Common myeloid progenitor, CD34-positive (primary cell): ENCODE measurements around the gene VPS13D.

Experiments used
- CTCF ChIA-PET: fragments of 350-600 bp; sonication (Branson Sonifier 250); formaldehyde crosslinking; loops from one replicate; lab custom pipeline; 2021; ENCODE audit warnings: antibody characterized with exemption; lab: Charles Lee
- POLR2A ChIA-PET: fragments of 350-600 bp; sonication (Branson Sonifier 250); formaldehyde crosslinking; loops from one replicate; lab custom pipeline; 2021; ENCODE audit warnings: antibody characterized with exemption; lab: Charles Lee
- DNase-seq, 3 donors: peaks; one replicate each; pipeline versions ENCODE4 v3.0.0 to v3.0.0-alpha.2; 2013
- H3K27ac ChIP-seq, 2 experiments: 1 replicate in 1 of 2; 2 replicates in 1 of 2; pipeline ENCODE4 v1.7.0; 2013; ENCODE audit warnings: inconsistent platforms in 2 of 2, low read length in 2 of 2, mild to moderate bottlenecking in 2 of 2, low read depth in 1 of 2, moderate library complexity in 1 of 2; ENCODE audit not compliant: severe bottlenecking in 2 of 2, insufficient read depth in 1 of 2, poor library complexity in 1 of 2
- H3K27me3 ChIP-seq, 5 experiments: replicated peaks in 2 of 5; 1 replicate in 3 of 5; 2 replicates in 2 of 5; pipeline versions ENCODE4 v1.6.1 to v1.7.0; 2013; ENCODE audit warnings: low read length in 4 of 5, mild to moderate bottlenecking in 2 of 5, moderate library complexity in 2 of 5, inconsistent platforms in 1 of 5; ENCODE audit not compliant: insufficient read depth in 5 of 5, control insufficient read depth in 4 of 5
- H3K36me3 ChIP-seq, 4 experiments: 1 replicate in 2 of 4; 2 replicates in 2 of 4; pipeline versions ENCODE4 v1.6.1 to v1.7.0; 2013; ENCODE audit warnings: low read length in 3 of 4, control low read depth in 1 of 4, mild to moderate bottlenecking in 1 of 4; ENCODE audit not compliant: control insufficient read depth in 4 of 4, insufficient read depth in 4 of 4
- H3K4me1 ChIP-seq, 4 experiments: 1 replicate in 3 of 4; 2 replicates in 1 of 4; pipeline versions ENCODE4 v1.6.1 to v1.7.1; 2013; ENCODE audit warnings: low read length in 3 of 4, mild to moderate bottlenecking in 3 of 4, control low read depth in 1 of 4, inconsistent platforms in 1 of 4, moderate library complexity in 1 of 4; ENCODE audit not compliant: control insufficient read depth in 4 of 4, insufficient read depth in 4 of 4; ENCODE audit errors: control extremely low read depth in 1 of 4
- H3K4me3 ChIP-seq, 7 experiments: 1 replicate in 4 of 7; 2 replicates in 3 of 7; pipeline versions ENCODE4 v1.5.1 to v1.7.0; 2013; ENCODE audit warnings: mild to moderate bottlenecking in 7 of 7, low read length in 6 of 7, moderate library complexity in 6 of 7, inconsistent platforms in 2 of 7, low read depth in 2 of 7, control low read depth in 1 of 7; ENCODE audit not compliant: insufficient read depth in 4 of 7, control insufficient read depth in 1 of 7; ENCODE audit errors: extremely low read depth in 1 of 7
- H3K9me3 ChIP-seq, 5 experiments: 1 replicate in 4 of 5; 2 replicates in 1 of 5; pipeline versions ENCODE4 v1.6.1 to v1.7.1; 2013; ENCODE audit warnings: low read length in 4 of 5, mild to moderate bottlenecking in 2 of 5, inconsistent platforms in 1 of 5, low read depth in 1 of 5, moderate library complexity in 1 of 5; ENCODE audit not compliant: control insufficient read depth in 4 of 5, insufficient read depth in 2 of 5; ENCODE audit errors: control extremely low read depth in 1 of 5
- WGBS: methylation state at CpG from one replicate; pipeline ENCODE4 v1.1.5; 2013; ENCODE audit not compliant: insufficient coverage; 5-methylcytosine and 5-hydroxymethylcytosine counted together

VPS13D gene

DNA sequence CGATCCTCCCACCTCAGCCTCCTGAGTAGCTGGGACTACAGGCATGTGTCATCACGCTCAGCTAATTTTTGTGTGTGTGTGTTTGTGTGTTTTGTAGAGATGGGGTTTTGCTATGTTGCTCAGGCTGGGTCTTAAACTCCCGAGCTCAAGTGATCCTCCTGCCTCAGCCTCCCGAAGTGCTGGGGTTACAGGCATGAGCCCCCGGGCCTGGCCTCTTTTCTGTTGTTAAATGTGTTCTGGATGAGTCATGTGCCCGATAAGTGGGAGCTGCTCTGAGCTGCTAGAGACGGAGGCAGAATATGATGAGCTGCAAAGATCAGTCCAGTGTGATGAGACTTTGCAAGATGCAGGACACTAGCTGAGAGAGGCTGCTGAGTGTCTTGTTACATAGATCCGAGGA is 75.5 kb downstream of the VPS13D start:
- Histone ChIP-seq H3K4me3 (no peak overlapping the region), H3K4me1 (no peaks in the 10 kb centered on the region), H3K27me3 (no peaks in the 10 kb centered on the region), H3K27ac (no peak overlapping the region), H3K36me3 (peaks cover 30 to 65% (median 43%) of the 10 kb centered on the region in 4 experiments), H3K9me3 (peaks cover 0 to 3% (median 0%) of the 10 kb centered on the region in 5 experiments)
- 95% methylated on average over 4 of the region's 8 CpGs for WGBS
- no peak for DNase-seq
- CTCF ChIA-PET: interaction anchor here (1.1 kb wide), 1 partner anchor 354 kb away, joined by 4 read pairs; no protein-coding TSS in a partner anchor
- POLR2A ChIA-PET: no interaction called here

DNA sequence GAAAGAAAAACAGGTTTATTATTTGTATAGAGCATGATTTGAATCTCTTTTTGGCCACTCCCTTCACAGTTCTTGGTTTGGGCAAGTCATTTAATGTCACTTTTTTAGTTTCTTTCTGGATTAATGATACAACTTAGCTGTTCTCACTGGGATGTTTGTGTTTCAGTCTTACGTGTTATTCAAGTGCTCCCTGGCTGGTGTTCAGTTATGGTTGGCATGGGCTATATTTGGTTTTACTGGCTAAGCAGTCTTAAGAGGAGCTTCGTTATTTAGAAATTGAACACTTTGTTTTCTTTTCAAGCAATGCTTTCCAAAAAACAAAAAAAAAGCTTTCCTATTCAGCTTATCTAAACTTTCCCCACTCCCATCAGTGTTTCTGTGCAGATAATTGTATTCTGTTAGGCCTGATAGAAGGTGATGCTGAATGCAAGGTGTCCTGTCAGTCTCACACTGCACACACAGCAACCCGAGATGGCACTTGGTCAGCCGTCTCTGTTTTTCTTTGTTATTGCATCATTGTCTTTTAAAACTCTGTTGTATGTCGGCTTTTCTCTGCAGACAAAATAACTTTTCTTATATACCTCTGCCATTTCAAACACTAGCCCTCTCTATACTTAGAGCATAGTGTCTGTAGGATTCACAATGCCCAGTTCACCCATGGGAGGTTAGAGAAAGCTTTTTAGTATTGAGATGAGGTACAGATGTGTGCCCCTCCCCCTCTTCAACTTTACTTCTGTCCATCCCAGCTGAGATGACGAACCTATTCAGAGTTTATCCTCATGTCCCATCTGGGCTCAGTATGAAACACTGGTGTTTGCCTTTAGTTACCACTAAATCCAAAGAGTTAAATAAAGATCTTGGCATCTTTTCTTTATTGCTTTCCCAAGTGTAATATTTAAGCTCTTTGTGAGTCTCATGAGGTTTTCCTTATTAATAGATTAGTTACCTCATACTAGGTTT is 80.2 kb downstream of the VPS13D start:
- CTCF ChIA-PET: interaction anchor here (0.5 to 7.4 kb wide), 5 partner anchors 9 to 349 kb away, joined by 3 to 86 read pairs (median 3); no protein-coding TSS in a partner anchor
- H3K27ac ChIP-seq: no peak overlapping the region

DNA sequence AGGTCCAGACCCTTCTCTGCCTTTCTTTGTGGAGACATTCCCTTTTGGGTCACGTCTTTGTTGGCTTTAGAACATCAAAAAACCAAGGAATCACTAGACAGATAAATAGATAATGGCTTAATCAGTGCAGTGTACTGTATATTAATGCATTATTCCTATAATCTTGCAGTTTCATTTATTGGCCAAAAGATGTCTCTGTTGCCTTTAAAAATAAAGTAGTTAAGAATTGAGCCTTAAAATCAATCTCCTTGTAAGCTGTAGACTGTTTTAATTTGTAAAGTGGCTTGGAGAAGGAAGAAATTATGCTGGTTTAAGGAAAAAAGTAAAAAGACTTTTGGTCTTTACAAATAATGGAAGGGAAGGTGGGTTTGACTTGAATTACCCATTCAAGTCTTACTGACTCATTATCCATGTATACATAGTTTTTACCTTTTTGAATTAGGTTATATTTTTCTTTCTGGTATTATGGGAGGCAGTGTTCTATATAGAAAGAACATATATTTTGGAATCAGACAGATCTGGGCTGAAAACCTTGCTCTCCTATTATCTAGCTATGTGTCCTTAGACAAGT is 84.6 kb downstream of the VPS13D start:
- ChIA-PET CTCF (interaction anchor here (1.1 to 7.4 kb wide), 10 partner anchors 9 to 345 kb away, joined by 3 to 86 read pairs (median 4); no protein-coding TSS in a partner anchor), POLR2A (no interaction called here)
- Histone ChIP-seq H3K4me3 (no peak overlapping the region), H3K27me3 (no peaks in the 10 kb centered on the region), H3K9me3 (no peaks in the 10 kb centered on the region), H3K27ac (no peak overlapping the region), H3K4me1 (no peaks in the 10 kb centered on the region), H3K36me3 (peaks cover 19 to 70% (median 55%) of the 10 kb centered on the region in 4 experiments)
- peak; percentile 21 to 55 (median 49) for DNase-seq
- no CpG with 5 or more reads among the region's 1 CpG for WGBS

More for the DNA sequence above, 80.2 kb downstream of the VPS13D start:
- H3K27me3 ChIP-seq: no peaks in the 10 kb centered on the region
- POLR2A ChIA-PET: no interaction called here
- peaks cover 0 to 3% (median 0%) of the 10 kb centered on the region in 5 experiments for H3K9me3 ChIP-seq
- no peak for DNase-seq
- 77% methylated on average over 2 of the region's 6 CpGs for WGBS
- peaks cover 23 to 75% (median 54%) of the 10 kb centered on the region in 4 experiments for H3K36me3 ChIP-seq
- H3K4me1 ChIP-seq: no peaks in the 10 kb centered on the region
- H3K4me3 ChIP-seq: no peak overlapping the region

DNA sequence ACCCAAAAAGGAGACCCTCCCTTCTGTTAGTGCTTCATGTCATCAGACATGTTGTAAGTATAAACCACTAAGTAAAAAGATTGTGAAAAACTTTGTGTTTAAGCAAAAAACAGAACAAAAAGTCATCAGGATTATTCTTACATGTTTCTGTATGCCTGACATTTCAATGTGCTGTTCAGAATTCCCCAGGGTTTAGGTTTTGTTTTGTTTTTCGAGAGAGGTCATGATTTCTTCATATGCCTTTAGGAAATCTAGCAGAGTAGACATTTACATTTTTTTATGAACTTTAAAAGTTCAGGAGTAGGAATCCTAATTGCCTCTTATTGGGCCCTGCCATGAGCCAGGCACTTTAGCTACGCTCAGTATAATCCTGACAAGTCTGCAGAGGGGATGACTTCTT is 85.3 kb downstream of the VPS13D start:
- DNase-seq: no peak
- ChIA-PET POLR2A (no interaction called here), CTCF (interaction anchor here (0.6 to 7.4 kb wide), 11 partner anchors 8 to 344 kb away, joined by 3 to 86 read pairs (median 4); no protein-coding TSS in a partner anchor)
- Histone ChIP-seq H3K27ac (no peak overlapping the region), H3K27me3 (no peaks in the 10 kb centered on the region), H3K36me3 (peaks cover 22 to 72% (median 56%) of the 10 kb centered on the region in 4 experiments), H3K9me3 (no peaks in the 10 kb centered on the region), H3K4me3 (no peak overlapping the region), H3K4me1 (no peaks in the 10 kb centered on the region)
- WGBS: 100% methylated on average over 1 of the region's 2 CpGs

DNA sequence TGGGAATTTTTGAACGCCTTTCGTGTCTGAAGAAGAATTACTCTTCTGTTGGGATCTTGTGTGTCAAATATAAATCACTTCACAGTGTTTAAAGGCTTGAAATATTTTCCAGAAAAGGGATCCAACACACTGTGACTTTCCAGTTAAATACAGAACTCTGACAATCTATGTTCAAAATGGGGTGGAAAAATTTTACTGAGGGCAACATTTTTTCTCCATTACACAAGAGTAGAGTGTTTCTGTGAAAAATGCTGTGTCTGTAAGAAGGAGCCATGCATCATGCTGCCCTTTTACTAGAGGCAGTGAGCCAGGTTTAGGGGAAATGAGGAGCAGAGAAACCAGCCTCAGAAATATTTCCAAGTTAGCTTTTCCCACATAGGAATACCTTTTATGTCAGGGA is 86.5 kb downstream of the VPS13D start:
- no peaks in the 10 kb centered on the region for H3K27me3 ChIP-seq
- CTCF ChIA-PET: interaction anchor here (0.9 to 1.1 kb wide), 2 partner anchors 20 to 302 kb away, joined by 3 read pairs; no protein-coding TSS in a partner anchor
- no peak overlapping the region for H3K27ac ChIP-seq
- no peak for DNase-seq
- no CpG with 5 or more reads among the region's 2 CpGs for WGBS
- H3K4me3 ChIP-seq: no peak overlapping the region
- H3K36me3 ChIP-seq: peaks cover 22 to 63% (median 51%) of the 10 kb centered on the region in 4 experiments
- H3K9me3 ChIP-seq: no peaks in the 10 kb centered on the region
- no peaks in the 10 kb centered on the region for H3K4me1 ChIP-seq
- POLR2A ChIA-PET: no interaction called here

DNA sequence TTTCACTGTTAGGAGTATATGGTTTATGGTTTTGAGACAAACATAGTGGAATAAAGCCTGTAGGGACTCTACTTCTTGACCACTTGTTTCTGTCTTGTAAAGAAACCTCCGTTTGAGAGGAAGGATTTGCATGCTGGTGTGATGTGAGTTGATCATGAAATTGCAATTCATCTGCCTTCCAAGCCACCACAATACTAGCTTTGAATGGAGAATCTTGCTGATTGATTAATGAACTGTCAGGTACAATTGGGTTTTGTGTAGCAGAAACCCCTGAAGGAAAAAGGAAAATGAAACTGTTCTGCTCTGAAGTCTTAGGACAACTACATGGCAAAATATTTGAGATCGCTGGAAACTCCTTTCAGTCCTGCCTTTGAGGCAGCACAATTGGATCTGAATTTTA is 90.7 kb downstream of the VPS13D start:
- 80% methylated on average over 1 of the region's 2 CpGs for WGBS
- Histone ChIP-seq H3K4me1 (no peaks in the 10 kb centered on the region), H3K27me3 (no peaks in the 10 kb centered on the region), H3K36me3 (peaks cover 14 to 62% (median 44%) of the 10 kb centered on the region in 4 experiments), H3K9me3 (no peaks in the 10 kb centered on the region), H3K4me3 (no peak overlapping the region), H3K27ac (no peak overlapping the region)
- CTCF ChIA-PET: interaction anchor here (1.7 kb wide), 1 partner anchor 338 kb away, joined by 5 read pairs; no protein-coding TSS in a partner anchor
- DNase-seq: no peak
- POLR2A ChIA-PET: no interaction called here
